HuH-7 (cell line): ENCODE data around the gene UBE2L3.
A peak's percentile ranks its signal among the peaks of the same experiment; 100 is the strongest.
"Not testable (repeated sequence)": the region's sequence is repeated elsewhere in the genome, so short reads cannot be mapped to it uniquely, and the experiment has no call there.

ENCODE experiments used
- DNase-seq: peaks from one replicate; pipeline ENCODE4 v3.0.0; 2011; ENCODE audit warnings: low spot score

UBE2L3 gene

GRCh38 chr22:21602579-21602978 lies 35.1 kb downstream of the UBE2L3 start:
- DNase-seq: no peak

DNA sequence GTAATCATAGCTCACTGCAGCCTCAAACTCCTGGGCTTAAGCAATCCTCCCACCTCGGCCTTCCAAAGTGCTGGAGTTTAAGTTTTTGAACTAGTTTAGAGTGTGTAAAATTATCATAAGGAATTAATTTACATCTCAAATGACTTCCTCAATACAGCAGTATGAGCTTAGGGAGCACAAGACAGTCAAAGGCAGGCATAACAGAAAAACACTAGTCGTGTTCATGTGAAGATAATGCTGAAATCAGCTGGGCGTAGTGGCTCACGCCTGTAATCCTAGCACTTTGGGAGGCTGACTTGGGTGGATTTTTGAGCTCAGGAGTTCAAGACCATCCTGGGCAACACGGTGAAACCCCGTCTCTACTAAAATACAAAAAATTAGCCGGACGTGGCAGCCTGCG lies 36.5 kb downstream of the UBE2L3 start:
- DNase-seq: no peak

- DNase-seq: no peak
Measured at GRCh38 chr22:21605887-21606564, 38.5 kb downstream of the UBE2L3 start.

GRCh38 chr22:21606775-21607174 lies 39.3 kb downstream of the UBE2L3 start:
- no peak for DNase-seq

GRCh38 chr22:21609556-21610157 lies 42.1 kb downstream of the UBE2L3 start:
- DNase-seq: not testable (repeated sequence)

- no peak for DNase-seq
Measured at GRCh38 chr22:21611210-21611977, 43.9 kb downstream of the UBE2L3 start.

DNA sequence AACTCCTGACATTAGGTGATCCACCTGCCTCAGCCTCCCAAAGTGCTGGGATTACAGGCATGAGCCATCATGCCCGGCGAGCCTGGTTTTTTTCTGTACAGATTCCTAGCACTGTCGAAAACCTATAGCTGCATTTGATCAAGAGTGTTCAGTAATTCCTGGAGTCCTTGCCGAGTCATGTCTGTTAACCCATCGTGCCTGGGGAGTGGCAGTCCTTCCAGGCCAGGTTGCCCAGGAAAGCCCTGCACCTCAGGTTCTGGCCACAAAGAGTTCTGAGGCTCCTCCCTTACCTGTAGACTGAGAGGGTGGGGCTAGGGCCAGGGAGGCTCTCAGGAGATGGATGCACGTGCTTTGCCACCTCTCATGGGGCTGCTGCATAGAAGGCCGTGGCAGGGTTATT lies 45.3 kb downstream of the UBE2L3 start:
- no peak for DNase-seq

DNA sequence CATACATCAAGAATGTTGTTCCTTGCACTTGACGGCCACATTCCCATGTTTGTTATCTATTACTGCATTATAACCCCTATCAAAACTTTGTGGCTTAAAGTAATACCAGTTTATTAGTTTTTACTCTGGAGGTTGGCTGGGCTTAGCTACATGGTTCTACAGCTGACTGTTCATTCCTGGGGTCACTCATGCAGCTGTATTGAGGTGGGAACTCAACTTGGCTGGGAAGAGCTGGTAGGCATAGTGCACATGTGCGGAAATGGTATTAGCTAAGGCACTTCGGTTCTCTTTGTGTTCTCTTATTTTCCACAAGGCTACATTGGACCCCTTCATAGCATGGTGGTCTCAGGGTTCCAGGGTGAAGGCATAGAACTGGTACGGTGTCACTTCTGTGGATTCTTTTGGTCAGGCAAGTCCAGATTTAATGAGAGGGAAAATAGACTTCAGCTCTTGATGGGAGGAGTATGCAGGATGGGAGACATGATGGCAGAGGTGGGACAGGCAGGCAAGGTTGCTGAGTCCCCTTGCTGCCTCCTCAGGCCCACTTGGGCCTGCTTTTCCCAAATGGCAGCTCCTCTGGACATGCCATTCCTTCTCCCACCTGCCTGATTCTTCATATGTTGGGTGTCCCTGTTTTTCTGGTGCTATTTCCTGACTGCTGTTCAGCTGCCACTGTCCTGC lies 46.2 kb downstream of the UBE2L3 start:
- no peak for DNase-seq

DNA sequence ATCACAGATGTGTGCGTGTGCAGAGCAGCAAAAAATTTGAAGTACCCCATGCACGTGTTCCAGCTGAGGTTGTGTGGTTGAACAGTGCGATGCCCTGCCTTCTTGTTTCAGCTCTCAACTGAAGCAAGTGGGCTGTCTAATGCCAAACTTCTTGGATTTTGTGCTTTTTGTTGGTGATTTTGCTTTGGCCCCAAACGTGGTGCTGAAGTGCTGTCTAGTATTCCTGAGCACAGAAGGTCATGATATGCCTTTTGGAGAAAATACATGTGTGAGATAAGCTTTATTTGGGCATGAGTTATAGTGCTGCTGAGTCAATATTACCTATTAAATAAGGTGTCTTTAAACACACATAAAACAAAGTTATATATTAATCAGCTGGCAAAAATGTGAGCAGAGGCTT lies 48.2 kb downstream of the UBE2L3 start:
- DNase-seq: no peak

DNA sequence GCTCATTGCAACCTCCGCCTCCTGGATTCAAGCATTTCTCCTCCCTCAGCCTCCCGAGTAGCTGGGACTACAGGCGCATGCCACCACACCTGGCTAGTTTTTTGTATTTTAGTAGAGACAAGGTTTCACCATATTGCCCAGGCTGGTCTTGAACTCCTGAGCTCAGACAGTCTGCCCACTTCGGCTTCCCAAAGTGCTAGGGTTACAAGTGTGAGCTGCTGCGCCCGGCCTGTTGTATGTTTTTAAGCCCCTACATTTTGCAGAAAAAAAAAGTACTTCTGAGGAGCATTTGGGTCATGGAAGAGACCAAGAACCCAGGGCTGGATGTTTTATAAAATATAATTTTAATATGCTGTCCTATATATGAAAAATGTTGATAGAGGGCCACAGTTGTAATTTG lies 49.8 kb downstream of the UBE2L3 start:
- DNase-seq: not testable (repeated sequence)

DNA sequence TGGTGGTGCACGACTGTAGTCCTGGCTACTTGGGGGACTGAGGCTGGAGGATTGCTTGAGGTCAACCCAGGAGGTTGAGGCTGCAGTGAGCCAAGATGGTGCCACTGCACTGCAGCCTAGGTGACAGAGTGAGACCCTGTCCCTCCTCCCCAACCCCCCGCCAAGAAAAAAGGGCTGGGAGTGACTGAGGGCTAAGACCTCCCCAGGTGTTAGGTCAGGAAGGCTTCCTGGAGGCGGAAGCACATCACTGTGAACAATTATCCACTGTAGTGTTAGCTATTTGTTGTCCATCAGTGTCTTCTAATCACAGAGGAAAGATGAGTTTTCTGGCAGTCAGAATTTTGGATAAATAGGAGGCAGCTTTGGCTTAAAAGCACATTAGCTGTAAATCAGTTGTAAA lies 53.5 kb downstream of the UBE2L3 start:
- DNase-seq: no peak

DNA sequence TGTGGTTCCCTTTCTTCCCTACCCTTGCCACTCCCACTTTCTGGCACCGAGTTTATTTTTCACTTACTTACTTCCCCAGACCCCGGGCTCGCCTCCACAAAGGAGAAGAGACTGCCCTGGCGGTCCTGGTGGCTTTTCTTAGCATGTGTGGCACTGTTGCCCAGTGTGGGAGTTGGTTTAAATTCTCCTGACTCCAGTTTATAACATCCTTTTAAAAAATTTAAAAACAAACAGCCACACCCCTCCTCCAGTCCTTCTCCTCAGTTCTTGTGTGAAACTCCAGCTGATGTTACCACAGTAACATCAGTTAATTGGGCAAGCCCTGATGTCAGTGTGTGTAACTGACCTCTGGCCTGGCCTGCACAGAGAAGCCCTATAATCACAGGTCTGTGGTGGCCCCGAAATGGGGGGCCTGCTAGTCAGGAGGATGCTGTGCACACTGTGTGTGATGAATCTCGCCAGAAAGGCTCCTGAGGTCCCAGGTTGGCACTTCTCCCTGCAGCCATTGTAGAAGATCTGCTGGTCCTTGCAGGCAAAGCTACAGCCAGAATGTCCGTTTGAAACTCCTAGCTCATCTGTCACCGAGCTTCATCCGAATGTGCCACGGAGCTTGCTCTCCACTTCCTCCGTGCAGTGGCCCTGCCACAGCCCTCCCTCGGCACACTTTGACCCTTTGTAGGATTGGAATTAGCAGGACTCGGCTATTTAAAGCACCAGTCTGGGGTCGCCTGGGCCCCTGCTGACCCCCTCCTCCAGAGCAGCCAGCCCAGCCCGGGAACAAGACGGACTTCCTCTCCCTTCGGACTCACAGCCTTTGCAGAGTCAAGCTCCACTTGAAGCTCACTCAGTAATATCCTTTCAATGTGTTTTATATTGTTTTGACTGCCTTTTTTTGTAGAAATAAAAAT lies 54.8 kb downstream of the UBE2L3 start:
- DNase-seq: no peak

GRCh38 chr22:21622919-21623647 lies 55.6 kb downstream of the UBE2L3 start:
- DNase-seq: no peak

- DNase-seq: no peak
Measured at GRCh38 chr22:21623648-21623970, 56.1 kb downstream of the UBE2L3 start.

GRCh38 chr22:21624120-21624879 lies 56.8 kb downstream of the UBE2L3 start:
- DNase-seq: peak; percentile 44

GRCh38 chr22:21624880-21625791 lies 57.6 kb downstream of the UBE2L3 start:
- DNase-seq: no peak

GRCh38 chr22:21626073-21626734 lies 58.7 kb downstream of the UBE2L3 start:
- DNase-seq: no peak

- DNase-seq: no peak
Measured at GRCh38 chr22:21626735-21627469, 59.4 kb downstream of the UBE2L3 start.
